HG03064 (cell line): ENCODE measurements around the gene POLR2F.
"Not testable (repeated sequence)": the region's sequence is repeated elsewhere in the genome, so short reads cannot be mapped to it uniquely, and the experiment has no call there.

Experiments
- ATAC-seq: cut with Tn5 transposase; IDR thresholded peaks from one replicate; pipeline ENCODE4 v1.9.1; 2021; ENCODE audit warnings: low read depth; ENCODE audit not compliant: unreplicated experiment

The POLR2F gene

DNA sequence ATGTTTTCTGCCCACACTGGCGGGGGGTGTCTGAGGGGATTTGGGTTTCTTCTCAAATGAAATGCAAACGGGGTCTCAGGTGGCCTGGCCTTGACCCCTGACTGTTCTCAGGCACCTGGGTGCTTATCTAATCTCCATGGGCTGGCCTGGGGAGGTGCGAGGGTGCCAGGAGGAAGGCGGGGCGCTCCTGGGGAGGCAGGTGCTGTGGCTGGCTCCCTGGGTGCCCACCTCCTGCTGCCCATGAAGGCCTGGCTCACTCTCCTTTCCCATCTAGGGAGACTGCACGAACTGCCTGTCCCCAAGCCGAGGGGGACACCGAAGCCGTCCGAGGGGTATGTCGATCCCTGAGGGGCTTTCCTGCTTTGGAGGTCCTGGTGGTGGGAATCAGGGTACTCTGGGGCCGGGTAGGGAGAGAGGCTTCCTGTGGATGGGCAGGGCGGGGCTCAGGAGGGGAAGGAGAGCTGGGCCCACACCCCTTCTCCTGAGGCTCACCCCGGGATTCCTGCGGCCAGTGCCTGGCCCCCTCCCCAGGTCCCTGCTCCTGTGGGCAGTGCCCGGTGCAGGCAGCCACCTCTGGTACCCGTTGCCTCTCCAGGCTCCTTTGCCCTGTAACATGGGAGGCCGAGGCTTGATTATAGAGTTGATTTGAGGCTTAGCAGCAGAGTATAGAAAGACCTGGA lies 29.0 kb upstream of the POLR2F start:
- no peak for ATAC-seq

DNA sequence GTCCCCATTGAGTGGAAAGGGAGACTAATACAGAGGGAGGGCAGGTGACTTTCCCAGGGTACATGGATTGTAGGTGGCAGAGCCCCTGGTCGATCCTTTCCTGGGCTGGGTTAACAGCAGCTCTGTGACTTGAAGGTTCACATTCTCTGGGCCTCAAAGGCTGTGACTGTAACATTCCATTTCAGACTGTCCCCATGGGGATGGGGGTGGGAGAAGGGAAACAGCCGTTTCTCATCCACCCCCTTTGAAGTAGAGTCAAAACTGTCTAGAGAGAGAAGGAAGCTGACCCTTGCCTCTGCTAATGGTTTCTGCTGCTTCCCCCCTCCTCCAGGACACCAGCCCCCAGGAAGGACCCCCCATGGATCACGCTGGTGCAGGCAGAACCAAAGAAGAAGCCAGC lies 28.2 kb upstream of the POLR2F start:
- ATAC-seq = no peak

DNA sequence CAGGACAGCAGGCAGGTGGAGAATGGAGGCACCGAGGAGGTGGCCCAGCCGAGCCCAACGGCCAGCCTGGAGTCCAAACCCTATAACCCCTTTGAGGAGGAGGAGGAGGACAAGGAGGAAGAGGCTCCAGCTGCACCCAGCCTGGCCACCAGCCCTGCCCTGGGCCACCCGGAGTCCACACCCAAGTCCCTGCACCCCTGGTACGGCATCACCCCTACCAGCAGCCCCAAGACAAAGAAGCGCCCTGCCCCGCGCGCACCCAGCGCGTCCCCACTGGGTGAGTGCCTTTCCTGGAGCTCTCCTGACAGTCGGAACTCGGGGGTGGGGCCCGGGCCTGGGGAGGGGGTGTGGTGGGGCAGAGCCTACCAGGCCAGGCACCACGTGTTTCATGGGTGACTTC lies 27.7 kb upstream of the POLR2F start:
- ATAC-seq = no peak

DNA sequence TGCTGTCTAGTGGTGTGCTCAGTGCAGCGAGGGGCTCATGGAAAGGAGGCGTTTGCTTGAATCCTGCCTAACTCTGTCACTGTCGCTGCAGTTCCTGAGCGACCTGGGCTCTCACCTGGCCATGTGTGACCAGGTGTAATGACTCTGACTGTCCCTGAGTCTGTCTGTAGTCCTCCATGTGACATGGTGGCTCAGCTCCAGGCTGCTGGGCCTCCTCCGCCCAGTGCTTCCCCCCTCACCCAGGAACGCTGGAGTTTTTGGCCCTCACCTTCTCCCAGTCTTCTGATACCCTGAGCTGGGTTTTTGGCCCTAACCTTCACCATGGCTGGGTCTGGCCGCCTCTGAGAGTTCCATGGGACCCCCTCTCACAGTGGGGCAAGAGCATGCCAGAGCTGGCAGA lies 27.1 kb upstream of the POLR2F start:
- no peak for ATAC-seq

DNA sequence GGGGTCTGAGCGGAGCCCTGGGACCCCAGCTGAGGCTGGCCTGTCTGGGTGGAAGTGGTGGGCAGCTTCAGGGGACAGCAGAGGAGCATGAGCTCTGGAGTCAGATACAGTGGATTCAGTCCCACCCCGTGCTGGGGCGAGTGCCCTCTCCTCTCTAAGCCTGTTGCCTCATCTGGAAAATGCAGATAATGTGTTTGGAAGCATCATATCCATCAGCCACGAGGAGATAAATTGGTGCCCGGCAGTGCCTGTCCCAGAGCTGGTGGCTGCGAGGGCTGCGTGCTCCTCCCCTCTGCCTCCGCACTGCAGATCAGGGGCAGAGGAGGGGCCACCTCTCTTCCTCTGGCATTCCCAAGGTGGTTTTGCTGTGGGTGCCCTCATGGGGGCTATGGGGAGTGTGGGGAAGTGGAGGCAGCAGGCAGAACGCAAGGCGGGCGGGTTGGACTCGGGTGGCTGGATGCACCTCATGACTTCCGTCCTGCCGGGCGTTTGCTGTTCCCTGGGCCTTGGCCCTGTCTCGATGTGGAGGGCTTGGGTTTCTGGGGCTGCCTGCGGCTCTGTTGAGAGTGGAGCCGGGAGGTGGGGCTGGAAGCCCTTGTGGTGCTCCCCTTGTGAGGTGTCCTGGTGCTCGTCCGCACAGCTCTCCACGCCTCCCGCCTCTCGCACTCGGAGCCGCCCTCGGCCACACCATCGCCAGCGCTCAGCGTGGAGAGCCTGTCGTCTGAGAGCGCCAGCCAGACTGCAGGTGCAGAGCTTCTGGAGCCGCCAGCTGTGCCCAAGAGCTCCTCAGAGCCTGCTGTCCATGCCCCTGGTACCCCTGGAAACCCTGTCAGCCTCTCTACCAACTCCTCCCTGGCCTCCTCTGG lies 26.5 kb upstream of the POLR2F start:
- no peak for ATAC-seq

DNA sequence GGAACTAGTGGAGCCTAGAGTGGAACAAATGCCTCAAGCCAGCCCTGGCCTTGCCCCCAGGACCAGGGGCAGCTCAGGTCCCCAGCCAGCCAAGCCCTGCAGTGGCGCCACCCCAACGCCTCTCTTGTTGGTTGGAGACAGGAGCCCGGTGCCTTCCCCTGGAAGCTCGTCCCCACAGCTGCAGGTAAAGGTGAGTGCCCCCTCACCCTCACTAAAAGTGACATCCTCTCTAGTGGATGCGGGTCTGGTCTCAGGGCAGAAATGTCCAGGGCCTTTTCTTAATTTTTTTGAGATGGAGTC lies 25.9 kb upstream of the POLR2F start:
- ATAC-seq = no peak

DNA sequence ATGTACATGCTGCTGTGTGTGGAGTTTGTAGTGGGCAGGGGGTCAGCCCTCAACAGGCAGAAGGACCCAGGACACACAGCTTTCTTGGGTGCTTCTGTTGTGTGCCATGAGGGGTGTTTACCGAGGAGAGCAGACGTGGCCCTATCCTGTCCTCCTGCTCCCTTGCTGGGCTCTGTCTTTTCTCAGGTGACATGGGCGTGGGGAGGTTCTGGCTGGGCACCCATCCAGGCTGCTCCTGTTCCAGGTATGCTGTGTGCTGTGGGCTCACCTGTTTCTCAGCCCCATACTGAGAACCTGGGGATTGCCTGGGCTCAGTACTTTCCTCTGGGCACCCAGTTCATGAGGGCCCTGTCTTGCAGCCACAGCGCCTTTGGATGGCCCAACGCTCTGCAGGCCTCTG lies 24.1 kb upstream of the POLR2F start:
- no peak for ATAC-seq

DNA sequence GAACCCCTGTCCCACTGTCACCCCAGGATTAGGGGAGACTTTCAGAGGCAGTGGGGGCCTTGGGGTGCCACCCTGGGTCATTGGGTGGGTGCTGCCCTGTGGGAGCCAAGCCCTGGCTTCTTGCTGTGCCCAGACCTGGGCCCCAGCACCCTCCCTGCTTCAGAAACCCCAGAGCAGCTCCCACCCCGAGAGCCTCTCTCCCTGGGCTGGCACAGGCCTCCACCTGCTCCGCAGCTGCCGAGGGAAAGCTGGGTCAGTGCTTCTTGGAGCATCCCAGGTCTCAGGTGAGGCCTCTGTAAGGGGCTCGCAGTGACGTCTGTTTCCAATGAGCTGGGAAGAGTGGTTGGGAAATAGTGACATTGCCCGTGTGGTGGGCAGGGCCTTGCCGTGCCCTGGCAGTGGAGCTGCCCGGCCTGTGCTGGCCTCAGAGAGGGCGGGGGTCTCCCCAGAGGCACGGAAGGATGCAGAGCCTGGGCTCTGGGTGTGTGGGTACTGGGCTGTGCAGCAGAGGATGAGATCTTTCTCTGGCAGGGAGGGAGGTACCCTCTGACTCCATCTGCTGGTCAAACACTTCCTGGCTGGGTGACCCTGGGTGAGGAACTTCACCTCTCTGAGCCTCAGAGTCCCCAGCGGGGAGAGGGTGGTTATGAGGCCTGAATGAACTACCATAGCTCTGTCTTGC lies 23.1 kb upstream of the POLR2F start:
- ATAC-seq = no peak

DNA sequence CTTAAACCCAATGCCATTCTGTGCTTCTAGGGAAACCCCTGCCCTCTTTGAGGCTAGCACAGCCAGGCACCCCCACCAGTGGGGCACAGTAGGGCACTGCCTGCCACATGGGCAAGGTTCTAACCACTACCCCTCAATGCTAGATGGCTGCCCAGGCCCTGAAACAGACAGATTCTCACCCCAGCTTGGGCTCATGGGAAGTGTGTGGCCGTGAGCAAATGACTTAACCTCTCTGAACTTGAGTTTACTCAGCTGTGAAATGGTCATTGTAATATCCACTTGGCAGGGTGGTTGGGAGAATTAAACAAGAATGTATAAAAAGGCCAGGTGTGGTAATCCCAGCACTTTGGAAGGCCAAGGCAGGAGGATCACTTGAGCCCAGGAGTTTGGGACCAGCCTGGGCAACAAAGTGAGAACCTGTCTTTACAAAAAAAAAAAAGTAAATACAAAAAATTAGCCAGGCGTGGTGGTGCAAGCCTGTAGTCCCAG lies 22.5 kb upstream of the POLR2F start:
- ATAC-seq = no peak

DNA sequence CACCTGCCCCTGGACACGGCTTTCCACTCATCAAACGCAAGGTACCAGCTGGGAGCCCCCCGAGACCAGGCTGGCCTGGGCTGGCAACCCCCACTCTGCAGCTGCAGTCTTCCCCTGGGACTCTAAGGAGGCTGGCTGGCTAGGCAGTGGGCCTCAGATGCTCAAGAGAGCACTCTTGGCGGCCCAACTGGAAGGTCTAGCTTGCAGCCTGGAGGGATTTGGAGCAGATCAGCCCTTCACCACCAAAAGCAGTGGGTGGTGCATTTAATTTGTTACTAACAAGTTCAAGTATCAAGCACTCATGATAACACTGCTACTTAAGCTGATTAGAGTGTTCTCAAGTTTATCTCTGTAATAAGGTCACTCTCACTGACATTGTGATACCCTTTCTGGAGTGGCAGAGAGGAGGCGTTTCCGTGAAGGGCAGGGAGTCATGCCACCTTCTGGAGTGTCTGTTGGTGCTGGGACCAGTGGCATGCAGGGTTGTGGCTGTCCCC lies 21.6 kb upstream of the POLR2F start:
- no peak for ATAC-seq

DNA sequence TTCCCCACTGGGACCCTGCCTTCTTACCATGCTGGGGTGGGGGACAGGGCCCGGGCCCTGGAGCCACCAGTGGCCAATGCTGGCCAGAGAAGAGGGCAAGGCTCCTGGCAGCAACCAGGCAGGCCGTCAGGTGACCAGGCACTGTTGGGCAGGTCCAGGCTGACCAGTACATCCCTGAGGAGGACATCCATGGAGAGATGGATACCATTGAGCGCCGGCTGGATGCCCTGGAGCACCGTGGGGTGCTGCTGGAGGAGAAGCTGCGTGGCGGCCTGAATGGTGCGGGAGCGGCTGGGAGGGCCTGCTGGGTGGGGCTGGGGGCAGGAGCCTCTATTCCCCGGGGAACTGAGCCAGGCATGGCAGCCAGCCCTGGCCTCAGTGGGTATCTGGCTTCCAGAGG lies 21.1 kb upstream of the POLR2F start:
- no peak for ATAC-seq

DNA sequence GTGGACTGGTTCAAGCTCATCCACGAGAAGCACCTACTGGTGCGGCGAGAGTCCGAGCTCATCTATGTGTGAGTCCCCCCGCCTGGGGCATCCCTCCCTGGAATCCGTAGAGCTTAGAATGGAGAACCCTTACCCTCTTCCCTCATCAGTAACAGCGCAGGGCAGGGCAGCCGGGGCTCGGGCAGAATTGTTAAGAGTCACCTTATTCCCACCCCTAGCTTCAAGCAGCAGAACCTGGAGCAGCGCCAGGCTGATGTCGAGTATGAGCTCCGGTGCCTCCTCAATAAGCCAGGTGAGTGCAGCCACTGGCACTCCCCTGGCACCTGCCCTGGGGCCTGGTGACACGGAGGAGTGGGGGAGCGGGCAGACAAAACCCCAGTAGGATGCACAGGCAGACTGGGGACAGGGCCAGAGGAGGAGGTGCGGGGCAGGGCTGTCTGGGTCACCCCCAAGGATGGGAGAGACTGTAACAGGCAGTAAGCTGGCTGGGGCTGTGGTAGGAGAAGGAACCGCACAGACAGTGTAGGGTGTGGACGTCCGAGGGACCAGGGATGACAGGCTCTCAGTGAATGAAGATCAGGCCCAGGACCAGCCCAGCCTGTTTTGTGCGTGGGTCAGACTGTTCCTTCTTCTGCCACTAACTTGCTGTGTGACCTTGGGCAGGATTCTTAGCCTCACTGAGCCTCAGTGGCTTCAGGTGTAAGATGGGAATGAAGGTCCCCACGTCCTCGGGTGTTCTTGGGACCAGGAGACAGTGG lies 20.5 kb upstream of the POLR2F start:
- ATAC-seq = no peak

DNA sequence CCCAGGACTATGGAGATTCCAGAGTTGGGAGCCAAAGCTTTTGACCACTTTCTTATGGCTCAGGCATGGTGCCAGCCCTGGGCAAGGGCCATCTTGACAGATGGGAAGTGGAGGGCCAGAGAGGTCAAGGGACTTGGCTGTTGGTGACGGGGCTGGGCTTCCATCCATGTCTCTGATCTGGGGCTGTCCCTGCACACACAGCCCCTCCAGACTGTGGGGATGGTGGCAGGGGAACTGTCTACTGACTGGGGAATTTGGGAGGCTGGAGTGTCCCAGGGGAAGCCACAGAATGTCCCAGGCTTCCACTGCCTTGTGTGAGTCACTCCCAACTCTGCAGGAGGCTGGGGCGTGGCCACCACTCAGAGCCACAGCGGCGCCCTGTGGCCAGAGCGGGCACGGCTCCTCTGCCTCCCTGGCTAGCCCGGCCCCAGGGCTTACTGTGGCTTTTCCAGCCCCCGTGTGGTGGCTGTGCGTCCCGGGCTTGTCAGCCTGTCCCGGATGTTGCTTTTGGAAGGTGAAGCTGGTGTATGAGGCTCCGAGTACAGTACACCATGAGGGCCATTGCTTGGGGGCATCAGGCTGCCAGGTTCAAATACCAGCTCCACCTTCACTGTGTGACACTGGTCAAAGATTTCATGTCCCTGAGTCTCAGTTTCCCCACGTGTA lies 19.7 kb upstream of the POLR2F start:
- ATAC-seq = no peak

DNA sequence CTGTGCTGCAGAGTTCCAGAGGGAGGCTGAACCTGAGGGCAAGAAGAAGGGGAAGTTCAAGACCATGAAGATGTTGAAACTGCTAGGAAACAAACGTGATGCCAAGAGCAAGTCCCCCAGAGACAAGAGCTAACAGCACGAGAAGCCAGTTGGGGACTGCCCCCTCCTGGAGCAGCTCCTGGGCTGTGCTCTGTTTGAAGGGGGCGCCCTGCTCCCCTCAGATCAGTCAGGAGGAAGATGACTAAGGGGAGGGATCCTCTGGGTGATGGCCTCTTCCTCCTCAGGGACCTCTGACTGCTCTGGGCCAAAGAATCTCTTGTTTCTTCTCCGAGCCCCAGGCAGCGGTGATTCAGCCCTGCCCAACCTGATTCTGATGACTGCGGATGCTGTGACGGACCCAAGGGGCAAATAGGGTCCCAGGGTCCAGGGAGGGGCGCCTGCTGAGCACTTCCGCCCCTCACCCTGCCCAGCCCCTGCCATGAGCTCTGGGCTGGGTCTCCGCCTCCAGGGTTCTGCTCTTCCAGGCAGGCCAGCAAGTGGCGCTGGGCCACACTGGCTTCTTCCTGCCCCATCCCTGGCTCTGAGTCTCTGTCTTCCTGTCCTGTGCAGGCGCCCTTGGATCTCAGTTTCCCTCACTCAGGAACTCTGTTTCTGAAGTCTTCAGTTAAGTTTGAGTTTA lies 12.7 kb upstream of the POLR2F start:
- ATAC-seq = no peak

DNA sequence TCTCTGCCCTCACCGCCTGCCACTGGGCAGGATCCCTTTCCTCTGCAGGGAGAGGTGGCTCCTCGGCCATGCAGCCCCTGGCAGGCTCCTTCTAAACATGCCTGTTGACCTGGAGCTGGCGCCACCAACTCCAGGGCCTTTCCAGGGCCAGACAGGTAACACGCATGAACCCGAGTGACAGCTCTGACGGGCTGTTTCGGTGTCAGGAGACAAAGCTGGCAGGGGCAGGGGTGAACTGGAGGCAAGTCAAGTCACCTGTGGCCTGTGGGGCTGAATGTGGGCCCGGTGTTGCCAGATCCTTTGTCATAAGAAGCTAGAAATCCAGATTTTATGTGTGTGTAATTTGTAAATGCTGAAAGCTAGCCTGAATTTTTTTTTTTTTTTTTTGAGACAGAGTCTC lies 11.4 kb upstream of the POLR2F start:
- ATAC-seq = no peak

DNA sequence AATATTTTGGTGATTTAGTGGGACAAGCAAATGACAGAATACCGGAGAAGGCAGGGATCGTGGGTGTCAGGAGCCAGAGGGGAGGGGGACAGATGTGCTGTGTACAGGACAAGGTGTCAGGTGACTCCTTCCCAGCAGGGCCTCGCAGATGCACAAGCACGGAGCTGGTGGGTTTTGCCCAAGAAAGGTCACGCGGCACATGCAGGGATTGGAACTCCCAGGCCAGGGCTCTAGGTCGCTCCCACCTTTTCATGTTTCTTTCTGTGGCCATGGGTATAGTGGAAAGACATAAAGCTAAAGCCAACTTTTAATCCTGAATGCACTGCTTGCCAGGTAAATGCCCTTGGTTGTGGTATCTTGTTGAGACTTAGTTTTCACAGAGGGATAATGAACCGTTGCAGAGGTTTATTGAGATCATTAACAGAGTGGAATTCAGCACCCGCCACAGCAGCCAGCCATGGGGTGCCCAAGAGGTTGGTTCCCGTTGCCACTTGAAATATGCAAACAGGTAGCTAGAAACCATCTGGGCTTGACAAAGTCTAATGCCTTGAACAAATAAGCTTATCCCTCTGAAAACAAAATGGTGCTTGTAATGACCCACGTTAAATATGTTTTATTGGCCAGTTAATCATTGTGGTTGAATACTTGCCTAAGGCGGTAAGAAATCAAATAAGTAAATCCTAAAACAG lies 10.2 kb upstream of the POLR2F start:
- ATAC-seq = no peak

DNA sequence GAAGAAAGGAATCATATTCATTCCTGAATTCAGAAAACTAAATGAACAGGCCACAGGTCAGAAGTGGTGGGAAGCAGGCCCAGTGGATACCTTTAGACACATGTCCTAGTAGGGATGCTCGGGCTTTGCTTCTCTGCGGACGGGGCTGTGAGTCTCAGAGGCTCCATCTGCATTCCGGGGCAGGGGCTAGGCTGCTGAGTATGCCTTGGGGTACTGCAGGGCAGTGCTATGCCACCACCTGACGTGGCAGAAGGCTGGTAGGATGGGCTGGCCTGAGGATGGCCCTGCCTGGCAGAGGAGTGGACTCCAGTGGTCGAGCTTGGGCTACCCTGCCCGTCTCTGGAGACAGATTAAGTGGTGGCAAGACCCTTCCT lies 9.7 kb upstream of the POLR2F start:
- ATAC-seq = no peak

DNA sequence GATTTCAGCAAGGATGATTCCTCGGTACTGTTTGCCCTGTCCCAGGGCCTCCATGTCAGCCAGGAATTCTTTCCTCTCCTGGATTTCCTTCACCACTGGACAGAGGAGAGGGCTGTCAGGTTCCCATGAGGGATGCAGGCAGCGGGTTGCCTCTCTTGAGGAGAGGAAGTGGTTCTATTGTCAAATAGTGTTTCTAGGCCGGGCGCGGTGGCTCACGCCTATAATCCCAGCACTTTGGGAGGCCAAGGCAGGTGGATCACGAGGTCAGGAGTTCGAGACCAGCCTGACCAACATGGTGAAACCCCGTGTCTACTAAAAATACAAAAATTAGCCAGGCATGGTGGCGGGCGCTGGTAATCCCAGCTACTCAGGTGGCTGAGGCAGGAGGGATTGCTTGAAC lies 9.1 kb upstream of the POLR2F start:
- not testable (repeated sequence) for ATAC-seq

DNA sequence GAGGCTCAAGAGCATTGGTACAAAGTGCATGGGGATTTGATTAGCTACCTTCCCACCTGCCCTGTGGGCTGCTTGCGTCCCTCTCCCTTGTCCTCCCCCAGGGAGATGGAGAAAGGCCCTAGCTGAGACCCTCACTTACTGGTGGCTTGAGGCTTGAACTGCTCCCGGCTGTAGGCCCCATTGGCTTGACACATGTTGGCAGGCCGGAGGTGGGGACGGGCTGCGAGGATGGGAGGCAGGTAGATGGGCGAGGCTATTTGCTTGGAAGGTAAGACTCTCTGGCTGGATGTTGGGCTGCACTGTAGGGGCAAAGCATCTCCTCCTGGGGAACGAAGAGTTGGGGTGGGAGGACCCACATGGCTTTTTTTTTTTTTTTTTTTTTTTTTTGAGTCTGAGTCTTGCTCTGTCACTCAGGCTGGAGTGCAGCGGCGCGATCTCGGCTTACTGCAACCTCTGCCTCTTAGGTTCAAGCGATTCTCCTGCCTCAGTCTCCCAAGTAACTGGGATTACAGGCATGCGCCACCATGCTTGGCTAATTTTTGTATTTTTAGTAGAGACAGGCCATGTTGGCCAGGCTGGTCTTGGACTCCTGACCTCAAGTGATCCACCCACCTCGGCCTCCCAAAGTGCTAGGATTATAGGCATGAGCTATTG lies 6.2 kb upstream of the POLR2F start:
- ATAC-seq = not testable (repeated sequence)
